CD4-positive, alpha-beta T cell treated with Interleukin-1 beta for 1 hour (primary cell): Measurements from ENCODE around the gene KCNK3.

ENCODE experiments used
- DNase-seq, 2 donors: peaks; one replicate each; pipeline ENCODE4 v3.0.0-alpha.2; 2020 to 2022

Gene KCNK3

DNA sequence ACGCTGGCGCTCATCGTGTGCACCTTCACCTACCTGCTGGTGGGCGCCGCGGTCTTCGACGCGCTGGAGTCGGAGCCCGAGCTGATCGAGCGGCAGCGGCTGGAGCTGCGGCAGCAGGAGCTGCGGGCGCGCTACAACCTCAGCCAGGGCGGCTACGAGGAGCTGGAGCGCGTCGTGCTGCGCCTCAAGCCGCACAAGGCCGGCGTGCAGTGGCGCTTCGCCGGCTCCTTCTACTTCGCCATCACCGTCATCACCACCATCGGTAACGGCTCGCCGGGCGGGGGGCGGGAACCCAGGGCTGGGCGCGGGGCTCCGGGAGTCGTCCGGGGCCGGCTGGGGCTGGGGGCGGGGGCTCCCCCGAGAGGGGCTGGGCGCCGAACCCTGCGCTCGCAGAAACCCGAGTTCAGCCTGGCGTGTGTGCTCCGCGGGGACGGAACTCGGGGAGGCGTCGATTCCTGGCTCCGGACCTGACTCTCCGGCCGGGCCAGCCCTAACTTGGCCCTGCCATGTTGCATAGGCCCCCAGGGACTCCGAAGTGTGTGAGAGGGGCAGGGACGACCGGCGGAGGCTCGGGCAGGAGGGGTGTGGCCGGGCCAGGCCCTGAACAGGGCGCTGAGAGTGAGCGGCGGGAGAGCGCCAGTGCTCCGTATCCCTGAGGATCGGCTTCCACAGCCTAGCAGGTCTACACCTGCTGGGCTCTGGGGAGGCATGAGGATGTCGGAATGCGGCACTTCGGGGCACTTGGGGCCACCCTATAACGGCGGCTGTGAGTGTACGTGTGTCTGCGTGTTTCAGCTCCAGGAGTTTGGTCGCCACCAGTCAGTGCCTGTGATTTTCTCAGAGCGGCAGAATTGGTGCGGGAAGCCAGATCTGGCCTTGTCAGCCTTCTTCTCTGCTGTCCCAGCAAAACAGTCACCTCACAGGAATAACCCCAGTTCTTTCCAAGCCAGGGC, 651 bp downstream of the KCNK3 start:
- no peak for DNase-seq

- no peak for DNase-seq
Measured at GRCh38 chr2:26694001-26694400, 1.5 kb downstream of the KCNK3 start.

DNA sequence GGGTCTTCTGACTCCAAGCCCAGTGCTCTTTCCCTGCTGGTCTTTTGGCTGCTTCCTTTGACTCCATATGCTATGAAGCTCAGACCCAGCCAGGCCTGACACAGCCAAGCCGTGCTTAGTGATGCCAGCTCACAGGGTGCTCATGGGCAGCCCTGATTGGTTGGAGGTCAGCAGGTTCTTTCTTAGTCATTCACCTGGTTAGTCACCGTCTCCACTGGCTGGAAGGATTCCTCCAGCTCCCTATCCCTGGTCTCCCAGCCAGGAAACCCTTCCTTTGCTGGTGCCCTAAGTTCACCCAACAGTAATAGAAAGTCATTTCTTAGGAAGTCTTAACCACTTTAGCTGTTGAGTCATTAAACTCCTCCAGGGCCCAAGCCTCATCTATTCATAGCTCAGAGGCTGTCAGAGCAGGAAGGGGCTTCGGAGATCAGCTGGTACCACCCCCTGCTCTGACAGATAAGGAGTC, 3.9 kb downstream of the KCNK3 start:
- no peak for DNase-seq

DNA sequence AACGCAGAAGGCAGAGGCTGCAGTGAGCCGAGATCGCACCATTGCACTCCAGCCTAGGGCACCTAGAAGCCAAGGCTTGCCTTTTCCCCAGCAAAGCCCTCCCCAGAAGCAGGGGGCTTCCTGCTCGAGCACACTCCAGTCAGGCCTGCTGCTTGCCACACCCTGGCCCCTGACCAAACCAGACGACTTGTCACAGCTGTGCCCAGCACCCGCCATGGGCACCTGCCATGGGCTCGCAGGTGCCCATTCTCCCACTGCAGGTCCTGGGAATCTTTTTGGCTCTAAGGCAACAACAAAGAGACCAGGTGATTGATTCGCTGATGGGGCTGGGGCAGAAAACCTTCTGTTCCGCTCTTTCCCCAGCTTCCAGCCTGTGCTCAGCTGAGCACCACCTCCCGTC, 4.9 kb downstream of the KCNK3 start:
- DNase-seq = no peak

DNA sequence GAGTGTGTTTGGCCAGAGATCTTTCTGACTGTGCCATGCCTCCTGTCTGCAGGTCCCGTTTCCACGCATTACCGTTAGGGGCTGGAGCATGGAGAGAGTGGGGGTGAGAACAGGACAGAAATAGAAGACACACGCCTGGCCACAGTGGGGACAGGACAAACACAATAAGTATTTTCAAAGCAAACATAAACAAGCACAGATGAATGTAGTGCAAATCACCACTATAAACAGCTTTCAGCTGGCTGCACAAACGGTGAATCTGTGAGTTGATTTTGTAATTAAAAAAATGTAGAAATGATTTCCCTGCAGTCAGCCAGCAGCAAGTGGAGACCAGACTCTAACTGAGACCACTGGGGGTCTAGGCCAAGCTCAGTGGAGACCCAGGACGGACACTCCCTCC, 6.8 kb downstream of the KCNK3 start:
- DNase-seq = no peak

DNA sequence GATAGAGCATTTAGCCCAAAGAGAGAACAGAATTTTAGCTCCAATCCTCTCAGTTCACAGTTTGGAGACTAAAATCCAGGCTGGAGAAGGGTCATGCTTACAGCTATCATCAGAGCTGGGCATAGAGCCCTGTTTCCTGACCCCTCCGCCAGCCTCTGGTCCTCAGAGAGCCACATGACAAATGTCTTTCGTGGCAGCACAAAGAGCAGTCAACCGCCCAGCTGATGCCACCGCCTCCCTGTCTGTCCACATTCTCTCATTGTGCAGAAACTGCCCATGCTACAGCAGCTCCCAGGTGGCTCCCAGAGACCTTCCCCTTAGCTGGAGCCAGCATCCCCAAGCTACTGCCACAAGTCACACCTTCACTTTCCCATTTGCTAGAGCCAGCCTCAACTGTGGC, 7.6 kb downstream of the KCNK3 start:
- no peak for DNase-seq

GRCh38 chr2:26701596-26701995, 9.1 kb downstream of the KCNK3 start:
- DNase-seq = no peak

GRCh38 chr2:26702025-26702424, 9.5 kb downstream of the KCNK3 start:
- DNase-seq = no peak

DNA sequence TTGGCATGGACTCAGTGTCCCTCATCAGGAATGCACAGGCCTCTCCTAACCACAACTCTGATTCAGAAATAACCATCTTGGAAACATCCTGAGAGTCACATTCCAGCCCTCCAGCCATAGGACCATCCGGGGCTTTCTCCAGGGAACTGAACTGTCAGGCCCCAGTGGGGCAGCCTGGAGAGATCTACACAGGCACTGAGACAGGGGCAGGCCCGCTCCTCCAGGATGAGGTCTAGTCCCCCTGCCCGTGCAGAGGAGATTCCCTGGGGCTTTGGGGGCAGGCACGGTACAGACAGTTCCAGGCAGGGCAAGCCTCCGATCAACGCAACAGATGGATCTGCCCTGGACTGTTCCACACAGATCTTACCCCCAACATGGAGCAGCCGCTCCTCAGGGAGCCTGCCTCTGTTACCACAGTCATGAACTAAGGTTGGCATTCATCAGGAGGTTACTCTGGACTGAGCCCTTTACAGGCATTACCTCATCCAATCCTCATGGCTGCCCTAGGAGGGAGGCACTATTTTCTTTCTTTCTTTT, 12.0 kb downstream of the KCNK3 start:
- no peak for DNase-seq

DNA sequence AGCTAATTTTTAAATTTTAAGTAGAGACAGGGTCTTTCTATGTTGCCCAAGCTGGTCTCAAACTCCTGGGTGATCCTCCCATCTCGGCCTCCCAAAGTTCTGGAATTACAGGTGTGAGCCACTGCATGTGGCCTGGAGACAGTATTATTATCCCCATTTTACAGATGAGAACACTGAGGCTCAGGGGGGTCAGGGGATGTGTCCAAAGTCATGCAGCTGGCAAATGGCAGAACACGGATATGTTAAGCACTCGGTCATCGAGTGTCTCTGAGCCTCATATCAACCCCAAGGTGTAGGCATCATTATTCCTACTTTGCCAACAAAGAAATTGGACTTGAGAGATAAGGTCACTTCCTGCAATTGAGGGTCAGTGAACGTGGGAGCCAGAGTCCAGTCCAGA, 12.6 kb downstream of the KCNK3 start:
- DNase-seq = no peak

DNA sequence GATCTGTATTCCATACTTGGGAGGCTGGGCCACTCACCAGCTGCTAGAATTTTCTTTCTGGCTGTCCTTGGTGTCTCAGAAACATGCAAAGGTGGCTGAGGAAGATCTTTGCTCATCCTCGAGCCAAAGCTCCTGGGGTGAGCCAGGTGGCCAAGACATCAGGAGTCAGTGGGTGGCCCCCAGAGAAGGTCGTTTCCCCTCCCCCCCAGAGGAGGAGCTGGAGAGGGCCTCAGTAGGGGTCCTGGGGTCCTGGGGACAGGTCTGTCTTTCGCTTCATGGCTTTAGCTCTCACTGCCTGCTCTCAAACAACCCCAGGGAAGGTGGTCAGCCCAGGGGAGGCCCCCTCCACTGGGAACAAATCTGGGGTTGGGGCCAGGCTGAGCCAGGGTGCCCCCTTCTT, 13.6 kb downstream of the KCNK3 start:
- no peak for DNase-seq

- DNase-seq = no peak
Measured at GRCh38 chr2:26706616-26707473, 14.3 kb downstream of the KCNK3 start.

DNA sequence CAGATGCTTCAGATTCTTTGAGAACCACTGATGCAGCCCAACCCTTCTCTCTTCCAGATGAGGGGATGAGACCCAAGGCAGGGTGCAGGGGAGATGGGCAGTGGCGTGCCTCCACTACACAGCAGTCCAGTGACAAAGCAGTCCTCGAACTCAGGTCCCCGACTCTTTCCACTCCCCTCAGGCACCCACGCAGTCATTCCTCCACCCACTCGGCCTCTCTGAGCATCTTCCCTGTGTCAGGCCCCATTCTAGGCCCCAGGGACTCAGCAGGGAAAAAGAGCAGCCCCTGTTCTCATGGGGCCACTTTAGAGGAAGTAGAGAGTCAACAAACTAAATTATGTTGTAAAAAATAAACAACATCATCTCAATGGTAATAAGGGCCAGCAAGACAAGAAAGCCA, 15.2 kb downstream of the KCNK3 start:
- DNase-seq = no peak

GRCh38 chr2:26708457-26708856, 15.9 kb downstream of the KCNK3 start:
- DNase-seq = no peak

GRCh38 chr2:26709323-26710110, 17.0 kb downstream of the KCNK3 start:
- no peak for DNase-seq

- no peak for DNase-seq
Measured at GRCh38 chr2:26710145-26710544, 17.6 kb downstream of the KCNK3 start.

DNA sequence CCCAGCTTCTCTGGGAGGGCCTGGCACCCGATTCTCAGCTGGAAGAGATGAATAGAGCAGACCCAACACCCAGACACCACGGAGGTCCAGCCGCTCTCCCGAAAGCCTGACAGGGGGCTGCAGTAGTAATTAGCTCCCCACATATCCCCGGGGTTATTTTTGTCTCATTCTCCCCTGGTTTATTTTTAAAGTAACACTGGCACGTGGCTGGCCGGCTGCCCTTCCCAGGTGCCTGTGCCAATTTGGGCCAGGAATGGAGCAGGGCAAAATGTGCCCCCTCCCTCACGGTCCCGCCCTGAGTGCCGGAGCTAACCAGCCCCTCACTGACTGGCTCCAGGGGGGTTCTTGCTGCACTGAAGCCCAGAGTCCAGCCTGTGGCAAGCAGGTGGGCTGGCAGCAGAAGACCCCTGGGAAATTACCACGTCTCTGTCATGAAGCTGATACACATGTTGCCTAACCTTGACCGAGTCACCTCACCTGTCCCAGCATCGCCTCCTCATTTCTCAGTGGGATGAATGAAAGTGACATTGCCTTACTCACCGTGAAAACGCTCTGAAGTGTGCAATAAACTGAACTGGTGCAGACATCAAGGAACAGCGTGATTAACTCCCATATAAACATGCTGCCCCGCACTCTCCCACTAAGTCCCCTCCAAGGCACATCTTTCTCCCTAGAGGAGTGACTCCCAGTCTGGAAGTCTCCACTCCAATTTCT, 18.4 kb downstream of the KCNK3 start:
- DNase-seq = no peak

- DNase-seq = no peak
Measured at GRCh38 chr2:26711457-26712161, 19.1 kb downstream of the KCNK3 start.

GRCh38 chr2:26712486-26713465, 20.3 kb downstream of the KCNK3 start:
- no peak for DNase-seq
